NCI-H2227 (cell line): ENCODE measurements around the gene MYO18B.
"Not testable (repeated sequence)": the region's sequence is repeated elsewhere in the genome, so short reads cannot be mapped to it uniquely, and the experiment has no call there.

Source experiments
- DNase-seq: peaks from one replicate; lab custom pipeline; 2025; ENCODE audit not compliant: unreplicated experiment; lab: John Stamatoyannopoulos, UW

Gene MYO18B

GRCh38 chr22:25741692-25742626 lies at the start of gene MYO18B:
Gene MYO18B, plus strand, starts transcription at chr22:25742188. Its CDS starts 18,905 bp downstream, at chr22:25761093.
- no peak for DNase-seq

- no peak for DNase-seq
Measured at GRCh38 chr22:25692397-25693267, 49.4 kb upstream of the MYO18B start.

DNA sequence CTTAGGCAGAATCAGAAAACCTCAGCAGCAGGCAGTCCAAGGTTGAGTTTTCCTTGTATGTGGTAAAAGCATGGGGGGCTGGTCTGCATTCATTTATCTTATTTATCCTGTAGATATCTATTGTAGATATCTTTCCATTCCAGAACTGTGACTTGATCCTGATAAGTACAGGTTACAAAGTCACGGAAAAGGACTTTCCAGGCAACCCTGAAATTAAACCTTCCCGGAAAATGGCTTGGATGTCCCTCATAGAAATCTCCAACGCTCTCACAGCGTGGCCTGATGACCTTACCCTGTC lies 48.8 kb upstream of the MYO18B start:
- DNase-seq: no peak

DNA sequence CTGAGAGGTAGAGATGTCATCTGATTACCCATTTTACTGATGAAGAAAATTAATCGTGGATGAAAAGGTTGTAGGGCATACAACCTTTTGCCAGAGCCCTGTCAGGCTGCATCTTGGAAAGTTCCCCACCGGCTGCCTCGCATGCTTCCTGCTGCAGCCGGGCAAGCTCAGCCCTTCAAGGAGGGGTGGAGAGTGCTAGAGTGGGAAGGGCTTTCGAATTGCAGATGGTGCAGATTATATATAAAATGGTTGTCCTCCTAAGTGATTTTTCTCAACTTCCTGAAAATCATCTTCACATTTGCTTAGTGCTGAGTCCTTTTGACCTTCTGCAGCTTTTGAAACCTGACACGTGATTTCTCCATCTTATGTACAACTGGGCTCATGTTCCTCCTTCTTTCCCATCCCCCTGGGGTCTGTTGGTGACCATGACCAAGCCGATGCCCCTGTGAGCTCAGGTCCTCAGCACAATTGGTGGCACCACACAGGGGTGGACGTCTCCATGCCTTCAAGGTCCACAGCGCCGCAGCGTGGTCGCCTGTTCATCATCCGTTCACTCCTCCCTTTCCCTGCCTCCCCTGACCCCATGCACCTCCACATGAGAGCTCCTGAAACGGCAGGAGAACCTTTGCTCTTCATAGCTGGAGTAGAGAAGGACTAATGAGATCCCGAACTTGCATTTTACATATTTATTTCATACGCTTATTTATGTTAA lies 47.6 kb upstream of the MYO18B start:
- DNase-seq: no peak

- no peak for DNase-seq
Measured at GRCh38 chr22:25695146-25695545, 46.8 kb upstream of the MYO18B start.

DNA sequence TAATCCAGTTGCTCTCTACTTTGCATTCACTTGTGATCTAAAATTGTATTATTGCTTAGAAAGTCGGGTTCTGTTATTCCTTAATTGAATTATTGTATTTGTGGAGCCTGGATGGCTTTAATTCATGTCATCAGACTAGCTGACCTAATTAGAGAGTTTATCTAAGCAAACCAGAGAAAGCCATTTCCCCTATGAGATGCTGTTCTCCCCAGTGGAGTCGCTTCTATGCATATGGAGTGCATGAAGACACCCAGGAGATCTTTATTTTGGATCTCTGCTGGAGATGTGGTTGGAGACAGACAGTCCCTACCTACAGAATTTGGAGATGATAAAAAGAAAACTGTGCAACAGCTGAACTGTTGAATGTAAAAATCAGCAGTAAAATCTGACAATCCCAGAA lies 45.2 kb upstream of the MYO18B start:
- DNase-seq: no peak

DNA sequence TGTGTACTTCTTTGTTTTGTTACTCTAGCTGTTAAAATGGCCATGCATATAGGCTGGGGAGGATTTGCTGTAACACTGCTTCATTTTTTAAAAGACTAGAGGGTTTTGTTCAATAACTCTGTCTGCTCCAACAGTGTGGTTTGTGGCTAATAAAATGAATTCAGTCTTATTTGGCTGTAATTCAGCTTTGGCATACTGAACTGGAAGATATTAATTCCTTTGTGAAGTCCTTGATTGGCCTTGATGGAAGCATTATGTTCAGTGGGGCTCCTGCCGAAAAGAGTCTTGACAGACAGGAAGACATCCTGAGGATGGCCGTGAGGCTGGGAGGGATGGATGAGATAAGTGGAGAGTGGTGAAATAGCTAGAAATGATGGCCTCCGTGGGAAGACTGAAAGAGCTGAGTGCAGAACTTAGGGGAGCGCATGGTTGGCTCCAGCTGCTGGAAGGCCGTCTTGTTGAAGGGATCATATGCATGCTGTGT lies 44.8 kb upstream of the MYO18B start:
- DNase-seq: no peak

DNA sequence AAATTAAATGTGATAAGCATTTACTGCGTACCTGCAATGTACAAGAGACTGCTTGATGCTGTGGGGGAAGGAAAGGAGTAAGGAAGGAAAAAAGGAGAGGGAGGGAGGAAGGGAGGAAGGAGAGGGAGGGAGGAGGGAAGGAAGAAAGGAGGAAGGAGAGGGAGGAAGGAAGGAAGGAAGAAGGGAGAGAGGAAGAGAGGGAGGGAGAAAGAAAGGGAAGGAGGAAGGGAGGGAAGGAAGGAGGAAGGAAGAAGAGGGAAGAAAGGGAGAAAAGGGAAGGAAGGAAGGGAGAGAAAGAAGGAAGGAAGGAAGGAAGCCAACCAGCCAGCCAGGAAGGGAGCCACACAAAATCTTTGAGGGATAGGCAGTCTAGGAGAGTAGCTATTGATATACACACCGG lies 44.0 kb upstream of the MYO18B start:
- DNase-seq: no peak

- no peak for DNase-seq
Measured at GRCh38 chr22:25698461-25698860, 43.5 kb upstream of the MYO18B start.

GRCh38 chr22:25698978-25699377 lies 43.0 kb upstream of the MYO18B start:
- DNase-seq: no peak

GRCh38 chr22:25701056-25701780 lies 40.8 kb upstream of the MYO18B start:
- no peak for DNase-seq

DNA sequence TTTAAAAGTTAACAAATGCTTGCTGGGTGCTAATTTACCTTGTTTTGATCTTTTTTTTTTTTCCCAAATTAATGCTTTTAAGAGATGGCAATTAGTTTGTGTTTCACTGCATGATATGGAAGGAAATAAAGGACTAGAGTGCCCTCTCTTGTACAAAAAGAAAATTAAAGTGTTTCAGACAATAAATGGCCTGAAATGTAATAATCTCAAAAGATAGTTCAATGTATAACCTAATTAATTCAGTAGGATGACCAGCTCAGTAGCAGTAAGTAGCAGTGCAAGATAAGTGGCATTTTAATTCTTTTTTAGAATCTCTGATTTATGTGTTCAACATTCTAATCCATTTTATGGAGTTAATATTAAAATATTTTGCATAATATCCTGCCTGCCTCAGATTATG lies 39.9 kb upstream of the MYO18B start:
- no peak for DNase-seq

DNA sequence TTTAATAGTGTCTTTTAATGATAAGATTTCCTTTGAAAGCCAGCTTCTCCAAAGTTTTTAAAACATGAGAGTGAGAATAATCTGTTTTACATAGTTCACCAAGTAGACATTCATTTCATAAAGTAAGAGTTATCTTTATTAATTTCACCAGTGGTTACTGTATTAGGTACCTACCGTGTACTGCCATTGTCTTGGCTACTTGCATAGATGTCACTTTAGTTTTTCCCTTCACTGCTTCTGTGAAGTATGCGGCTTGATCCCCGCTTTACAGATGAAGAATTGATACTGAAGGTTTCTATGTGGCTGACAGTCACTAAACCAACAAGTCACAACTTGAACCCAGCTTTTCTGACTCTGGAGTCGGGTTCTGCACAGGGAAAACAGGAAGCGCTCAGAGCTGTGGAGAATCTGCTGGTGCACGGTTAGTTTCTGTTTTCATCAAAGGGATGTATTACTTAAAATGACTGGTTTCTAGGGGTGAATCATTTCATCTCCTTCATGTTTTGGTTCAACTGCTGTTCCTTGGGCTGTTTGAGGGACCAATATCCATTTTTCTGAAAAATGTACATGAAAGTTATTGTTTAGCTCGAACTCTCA lies 39.3 kb upstream of the MYO18B start:
- DNase-seq: no peak

- no peak for DNase-seq
Measured at GRCh38 chr22:25704701-25705100, 37.3 kb upstream of the MYO18B start.

GRCh38 chr22:25706197-25706596 lies 35.8 kb upstream of the MYO18B start:
- no peak for DNase-seq

DNA sequence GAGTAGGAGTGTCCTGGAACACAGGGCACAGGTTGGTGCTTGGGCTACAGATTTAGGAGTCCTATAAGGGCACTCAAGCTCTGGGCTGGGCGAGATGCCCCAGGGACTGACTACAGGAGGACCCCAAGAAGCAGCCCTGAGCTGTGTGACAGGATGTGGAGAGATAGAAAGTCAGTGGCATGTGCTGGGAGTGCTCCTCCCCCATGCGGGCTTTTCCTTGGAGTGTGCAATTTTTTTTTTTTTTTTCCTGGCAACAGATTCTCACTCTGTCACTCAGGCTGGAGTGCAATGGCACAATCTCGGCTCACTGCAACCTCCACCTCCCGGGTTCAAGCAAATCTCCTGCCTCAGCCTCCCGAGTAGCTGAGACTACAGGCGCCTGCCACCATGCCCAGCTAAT lies 33.6 kb upstream of the MYO18B start:
- DNase-seq: not testable (repeated sequence)

DNA sequence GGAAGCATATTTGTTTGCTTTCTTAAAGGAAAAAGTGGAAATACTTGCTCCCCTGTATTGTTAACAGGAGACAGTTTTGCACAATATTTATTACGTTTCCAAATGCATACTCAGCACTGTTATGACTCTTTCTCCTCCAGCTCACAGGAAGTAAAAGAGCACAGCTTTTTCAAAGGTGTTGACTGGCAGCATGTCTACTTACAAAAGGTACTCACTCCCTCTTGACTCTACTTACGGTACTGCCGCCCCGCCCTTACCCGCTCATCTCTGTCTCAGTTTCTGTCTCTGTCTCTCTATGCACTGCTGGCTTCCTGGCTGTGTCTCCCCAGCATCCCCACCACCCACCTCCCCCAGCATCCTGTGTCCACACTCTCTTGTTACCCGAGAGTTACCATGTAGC lies 32.2 kb upstream of the MYO18B start:
- DNase-seq: no peak

GRCh38 chr22:25710501-25710900 lies 31.5 kb upstream of the MYO18B start:
- DNase-seq: no peak

- DNase-seq: no peak
Measured at GRCh38 chr22:25711491-25711890, 30.5 kb upstream of the MYO18B start.

DNA sequence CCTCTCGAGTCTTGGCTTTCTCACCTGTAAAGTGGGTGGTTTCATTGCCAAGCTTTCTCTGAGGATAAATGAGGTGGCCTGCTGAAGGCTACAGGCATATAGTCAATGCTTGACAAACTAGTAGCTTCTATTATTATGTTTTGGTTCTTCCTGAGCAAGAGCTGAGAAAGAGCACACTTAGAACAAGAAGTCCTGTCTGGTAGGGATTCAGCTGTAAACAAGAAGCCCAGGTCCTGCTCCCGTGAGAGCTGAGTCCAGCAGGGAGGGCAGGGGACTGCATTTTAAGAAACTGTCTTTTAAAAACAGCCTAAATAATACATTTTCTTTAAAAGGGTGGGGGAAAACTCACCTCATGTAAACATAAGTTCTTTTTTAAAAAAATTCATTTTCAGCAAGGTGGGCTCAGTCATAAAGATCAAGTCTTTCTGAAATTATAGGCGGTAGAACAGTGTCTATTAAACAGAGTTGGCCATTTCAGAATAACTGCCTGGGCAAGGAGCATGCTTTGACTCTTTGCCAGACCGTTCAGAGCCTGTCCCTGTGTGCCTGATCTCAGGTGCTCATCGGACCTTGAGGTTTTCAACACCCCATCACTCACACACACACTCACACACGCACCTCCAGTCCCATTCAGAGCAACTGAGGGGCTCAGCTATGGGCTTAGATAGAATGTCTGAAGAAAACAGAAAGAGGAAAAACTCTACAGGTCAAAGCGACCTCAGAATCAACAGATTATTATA lies 29.2 kb upstream of the MYO18B start:
- no peak for DNase-seq
